ENCODE results near the gene TOP2B.

- TF ChIP-seq, protein P1, sequence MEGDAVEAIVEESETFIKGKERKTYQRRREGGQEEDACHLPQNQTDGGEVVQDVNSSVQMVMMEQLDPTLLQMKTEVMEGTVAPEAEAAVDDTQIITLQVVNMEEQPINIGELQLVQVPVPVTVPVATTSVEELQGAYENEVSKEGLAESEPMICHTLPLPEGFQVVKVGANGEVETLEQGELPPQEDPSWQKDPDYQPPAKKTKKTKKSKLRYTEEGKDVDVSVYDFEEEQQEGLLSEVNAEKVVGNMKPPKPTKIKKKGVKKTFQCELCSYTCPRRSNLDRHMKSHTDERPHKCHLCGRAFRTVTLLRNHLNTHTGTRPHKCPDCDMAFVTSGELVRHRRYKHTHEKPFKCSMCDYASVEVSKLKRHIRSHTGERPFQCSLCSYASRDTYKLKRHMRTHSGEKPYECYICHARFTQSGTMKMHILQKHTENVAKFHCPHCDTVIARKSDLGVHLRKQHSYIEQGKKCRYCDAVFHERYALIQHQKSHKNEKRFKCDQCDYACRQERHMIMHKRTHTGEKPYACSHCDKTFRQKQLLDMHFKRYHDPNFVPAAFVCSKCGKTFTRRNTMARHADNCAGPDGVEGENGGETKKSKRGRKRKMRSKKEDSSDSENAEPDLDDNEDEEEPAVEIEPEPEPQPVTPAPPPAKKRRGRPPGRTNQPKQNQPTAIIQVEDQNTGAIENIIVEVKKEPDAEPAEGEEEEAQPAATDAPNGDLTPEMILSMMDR (IDR thresholded peaks at IDR 0.05; ENCODE audit: low read depth, low read length, poor library complexity, severe bottlenecking), result no peak
- TF ChIP-seq EZH2phosphoT487 (IDR thresholded peaks at IDR 0.05; ENCODE audit: borderline replicate concordance, low read length), result no peak
Observed at GRCh38 chr3:25697553-25697952, 32.8 kb upstream of the TOP2B start.

Data from DOHH2 (cell line).